ENCODE data around the gene SMNDC1.
"Not testable (repeated sequence)": the region's sequence is repeated elsewhere in the genome, so short reads cannot be mapped to it uniquely, and the experiment has no call there.

DNA sequence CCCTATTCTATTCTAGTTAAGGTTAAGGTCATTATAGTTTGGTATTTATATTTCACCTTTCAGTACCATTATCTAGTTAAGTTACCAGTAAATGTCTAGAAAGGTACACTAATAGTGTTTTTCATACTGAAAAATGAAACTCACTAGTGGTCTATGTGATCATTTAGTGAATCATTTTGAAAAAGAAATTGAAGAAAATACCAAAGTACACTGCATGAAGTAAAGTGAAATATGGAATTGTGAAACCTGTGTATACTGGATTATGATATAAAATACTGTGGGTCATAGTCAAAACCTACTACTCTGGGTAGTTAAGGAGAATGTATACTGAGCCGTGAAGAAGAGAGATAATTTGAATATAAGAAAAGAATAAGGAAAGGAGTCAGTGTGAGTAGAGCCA is 53.3 kb downstream of the SMNDC1 start:
- TF ChIP-seq, protein P1, sequence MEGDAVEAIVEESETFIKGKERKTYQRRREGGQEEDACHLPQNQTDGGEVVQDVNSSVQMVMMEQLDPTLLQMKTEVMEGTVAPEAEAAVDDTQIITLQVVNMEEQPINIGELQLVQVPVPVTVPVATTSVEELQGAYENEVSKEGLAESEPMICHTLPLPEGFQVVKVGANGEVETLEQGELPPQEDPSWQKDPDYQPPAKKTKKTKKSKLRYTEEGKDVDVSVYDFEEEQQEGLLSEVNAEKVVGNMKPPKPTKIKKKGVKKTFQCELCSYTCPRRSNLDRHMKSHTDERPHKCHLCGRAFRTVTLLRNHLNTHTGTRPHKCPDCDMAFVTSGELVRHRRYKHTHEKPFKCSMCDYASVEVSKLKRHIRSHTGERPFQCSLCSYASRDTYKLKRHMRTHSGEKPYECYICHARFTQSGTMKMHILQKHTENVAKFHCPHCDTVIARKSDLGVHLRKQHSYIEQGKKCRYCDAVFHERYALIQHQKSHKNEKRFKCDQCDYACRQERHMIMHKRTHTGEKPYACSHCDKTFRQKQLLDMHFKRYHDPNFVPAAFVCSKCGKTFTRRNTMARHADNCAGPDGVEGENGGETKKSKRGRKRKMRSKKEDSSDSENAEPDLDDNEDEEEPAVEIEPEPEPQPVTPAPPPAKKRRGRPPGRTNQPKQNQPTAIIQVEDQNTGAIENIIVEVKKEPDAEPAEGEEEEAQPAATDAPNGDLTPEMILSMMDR (conservative IDR thresholded peaks at IDR 0.05): not testable (repeated sequence)
- TF ChIP-seq EZH2 (IDR thresholded peaks at IDR 0.05; ENCODE audit: low read depth): not testable (repeated sequence)

All from PC-9 (cell line).